Spleen (tissue), 7 donors: ENCODE data around the gene NRXN3.

Source experiments
- CTCF ChIP-seq, 11 experiments: fragments of 200-600 bp in 7 of 11; fragments of 450-650 bp in 4 of 11; sonication (generic) in 4 of 11; IDR thresholded peaks in 8 of 11; conservative IDR thresholded peaks in 3 of 11; 1 replicate in 7 of 11; 2 replicates in 4 of 11; pipeline versions ENCODE4 v1.4.0 to v1.8.0; 2016 to 2021; ENCODE audit warnings: antibody characterized with exemption in 11 of 11, inconsistent platforms in 4 of 11, mild to moderate bottlenecking in 1 of 11
- POLR2A ChIP-seq, 3 donors: fragments of 450-650 bp; IDR thresholded peaks; one replicate each; pipeline ENCODE4 v1.5.1; 2017; ENCODE audit warnings: antibody characterized with exemption in 3 of 3, mild to moderate bottlenecking in 1 of 3
- POLR2AphosphoS5 ChIP-seq, 3 donors: sonication (generic); formaldehyde crosslinking; IDR thresholded peaks; one replicate each; pipeline ENCODE4 v1.5.1; 2017; ENCODE audit warnings: antibody characterized with exemption in 3 of 3
- donor health status: DM: no; HTN: no; CAD: no; lungs with moderate emphysema.
- donor health status: DM: no; HTN: no; CAD: no.
- donor health status: DM: no; HTN: no; CAD: no.

DNA sequence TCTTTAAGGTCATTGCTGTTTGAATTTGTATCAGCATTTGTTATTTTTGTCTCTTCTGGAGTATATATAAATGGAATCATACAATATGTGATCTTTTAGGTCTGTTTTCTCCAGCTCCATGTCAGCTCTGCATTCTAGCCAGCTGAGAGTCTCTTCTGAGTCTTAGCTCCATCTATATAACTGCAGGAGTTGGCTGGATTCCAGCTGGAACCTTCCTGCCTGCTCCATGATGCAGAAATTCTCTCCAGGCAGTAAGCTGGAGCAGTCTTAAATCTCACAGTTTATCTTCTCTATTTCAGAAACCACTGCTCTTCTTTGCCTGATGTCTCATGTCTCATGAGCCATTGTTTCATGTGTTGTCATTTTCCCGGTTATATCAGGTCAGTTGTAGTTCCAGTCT lies 827.6 kb downstream of the NRXN3 start:
- TF ChIP-seq CTCF (IDR thresholded peaks at IDR 0.05 in 8 of 11, conservative IDR thresholded peaks at IDR 0.05 in 3 of 11) (no peak), POLR2AphosphoS5 (IDR thresholded peaks at IDR 0.05) (no peak), POLR2A (IDR thresholded peaks at IDR 0.05) (no peak)
